Muscle layer of colon (tissue), 2 donors: ENCODE data around the gene TOR1AIP1.

ENCODE experiments used
- H3K27ac ChIP-seq: one replicate; pipeline ENCODE4 v1.7.0; 2013; ENCODE audit warnings: low read depth, mild to moderate bottlenecking, low read length, moderate library complexity
- H3K27me3 ChIP-seq, 2 donors: one replicate each; pipeline ENCODE4 v1.7.0; 2013; ENCODE audit warnings: low read length in 2 of 2, mild to moderate bottlenecking in 2 of 2; ENCODE audit not compliant: insufficient read depth in 2 of 2, control insufficient read depth in 1 of 2
- H3K36me3 ChIP-seq: one replicate; pipeline ENCODE4 v1.7.0; 2013; ENCODE audit warnings: mild to moderate bottlenecking, low read length; ENCODE audit not compliant: insufficient read depth
- H3K4me1 ChIP-seq: one replicate; pipeline ENCODE4 v1.7.0; 2013; ENCODE audit warnings: mild to moderate bottlenecking, low read length; ENCODE audit not compliant: insufficient read depth
- H3K4me3 ChIP-seq, 2 donors: one replicate each; pipeline ENCODE4 v1.7.0; 2013; ENCODE audit warnings: low read length in 2 of 2, low read depth in 1 of 2, mild to moderate bottlenecking in 1 of 2, moderate library complexity in 1 of 2
- H3K9ac ChIP-seq: one replicate; pipeline ENCODE4 v1.7.0; 2013; ENCODE audit warnings: low read length
- H3K9me3 ChIP-seq: one replicate; pipeline ENCODE4 v1.7.0; 2013; ENCODE audit warnings: mild to moderate bottlenecking, low read length
- donor health status: abdominal sarcoma.
- donor health status: Adenocarcinoma of cecum.

The TOR1AIP1 gene

GRCh38 chr1:179925302-179925701, 43.2 kb downstream of the TOR1AIP1 start:
- no peaks in the 10 kb centered on the region for H3K4me1 ChIP-seq
- no peak overlapping the region for H3K27ac ChIP-seq
- no peaks in the 10 kb centered on the region for H3K27me3 ChIP-seq
- no peaks in the 10 kb centered on the region for H3K9me3 ChIP-seq
- no peak overlapping the region for H3K4me3 ChIP-seq
- peaks cover 7% of the 10 kb centered on the region for H3K36me3 ChIP-seq
- no peak overlapping the region for H3K9ac ChIP-seq

DNA sequence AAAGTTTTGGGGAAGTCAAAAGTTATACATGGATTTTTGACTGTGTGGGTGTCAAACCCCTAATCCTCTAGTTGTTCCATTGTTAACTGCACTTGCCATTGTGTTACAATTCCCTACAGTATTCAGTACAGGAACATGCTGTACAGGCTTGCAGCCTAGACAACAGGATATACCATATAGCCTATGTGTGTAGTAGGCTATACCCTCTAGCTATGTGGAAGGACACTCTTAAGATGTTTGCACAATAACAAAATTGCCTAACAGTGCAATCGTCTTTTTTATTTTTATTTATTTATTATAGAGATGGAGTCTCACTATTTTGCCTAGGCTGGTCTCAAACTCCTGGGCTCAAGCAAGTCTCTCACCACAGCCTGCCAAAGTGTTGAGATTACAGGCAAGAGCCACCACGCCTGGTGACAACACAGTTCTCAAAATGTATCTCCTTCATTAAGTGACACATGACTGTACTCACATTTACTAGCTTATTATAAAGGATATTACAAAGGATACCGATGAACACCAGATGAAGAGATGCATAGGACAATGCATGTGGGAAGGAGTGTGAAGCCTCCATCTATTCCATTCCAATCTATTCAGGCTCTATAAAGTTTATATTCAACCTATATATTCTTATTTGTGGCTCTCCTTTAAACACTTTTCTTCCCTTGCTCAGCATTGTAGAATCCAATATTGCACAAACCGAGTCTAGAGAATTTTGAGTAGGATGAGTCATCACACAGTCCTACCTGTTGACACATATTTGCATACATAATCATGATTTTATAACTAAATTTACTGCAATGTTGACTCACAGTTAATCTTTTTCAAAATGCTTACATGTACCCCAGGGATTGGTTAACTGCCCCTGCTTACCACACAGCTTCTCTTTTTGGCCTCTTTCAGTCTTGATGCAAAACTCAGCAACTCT, 44.1 kb downstream of the TOR1AIP1 start:
- no peaks in the 10 kb centered on the region for H3K9me3 ChIP-seq
- H3K4me1 ChIP-seq, result no peaks in the 10 kb centered on the region
- peaks cover 5% of the 10 kb centered on the region for H3K36me3 ChIP-seq
- H3K27ac ChIP-seq, result no peak overlapping the region
- H3K27me3 ChIP-seq, result no peaks in the 10 kb centered on the region
- no peak overlapping the region for H3K9ac ChIP-seq
- H3K4me3 ChIP-seq, result no peak overlapping the region

GRCh38 chr1:179926850-179927205, 44.7 kb downstream of the TOR1AIP1 start:
- Histone ChIP-seq H3K4me3 (no peak overlapping the region), H3K9me3 (no peaks in the 10 kb centered on the region), H3K36me3 (no peaks in the 10 kb centered on the region), H3K27me3 (no peaks in the 10 kb centered on the region), H3K9ac (no peak overlapping the region), H3K4me1 (no peaks in the 10 kb centered on the region), H3K27ac (no peak overlapping the region)

GRCh38 chr1:179929955-179930798, 48.1 kb downstream of the TOR1AIP1 start:
- no peak overlapping the region for H3K4me3 ChIP-seq
- no peaks in the 10 kb centered on the region for H3K36me3 ChIP-seq
- no peaks in the 10 kb centered on the region for H3K27me3 ChIP-seq
- H3K27ac ChIP-seq, result no peak overlapping the region
- H3K9ac ChIP-seq, result no peak overlapping the region
- H3K4me1 ChIP-seq, result no peaks in the 10 kb centered on the region
- H3K9me3 ChIP-seq, result no peaks in the 10 kb centered on the region

DNA sequence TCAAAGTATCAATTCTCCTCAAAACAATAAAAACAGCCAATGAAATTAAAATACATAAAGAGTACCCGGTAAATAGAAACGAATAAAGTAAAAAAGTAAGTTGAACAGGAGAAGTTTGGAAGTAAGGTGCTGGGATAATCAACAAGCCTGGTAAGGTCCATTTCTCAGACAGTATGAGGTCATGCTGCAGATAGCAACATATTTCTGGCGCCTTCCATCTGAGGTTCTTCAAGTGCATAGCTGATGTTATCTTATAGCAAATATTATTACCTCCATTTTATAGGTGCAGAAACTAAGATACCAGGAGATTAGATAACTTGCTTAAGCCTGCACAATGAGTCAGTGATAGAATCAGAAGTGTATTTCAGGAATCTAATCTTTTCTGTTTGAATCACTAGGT, 48.8 kb downstream of the TOR1AIP1 start:
- no peaks in the 10 kb centered on the region for H3K27me3 ChIP-seq

DNA sequence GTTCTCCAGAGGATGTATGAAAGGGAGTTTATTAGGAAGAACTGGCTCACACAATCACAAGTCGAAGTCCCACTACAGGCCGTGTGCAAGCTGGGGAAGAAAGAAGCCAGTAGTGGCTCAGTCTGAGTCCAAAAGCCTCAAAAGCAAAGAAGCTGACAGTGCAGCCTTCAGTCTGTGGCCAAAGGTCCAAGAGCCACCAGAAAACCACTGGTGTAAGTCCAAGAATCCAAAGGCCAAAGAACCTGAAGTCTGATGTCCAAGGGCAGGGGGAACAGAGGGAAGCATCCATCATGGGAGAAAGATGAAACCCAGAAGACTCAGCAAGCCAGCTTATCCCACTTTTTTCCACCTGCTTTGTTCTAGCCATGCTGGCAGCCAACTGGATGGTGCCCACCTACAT, 51.1 kb downstream of the TOR1AIP1 start:
- Histone ChIP-seq H3K9me3 (no peaks in the 10 kb centered on the region), H3K4me3 (no peak overlapping the region), H3K27me3 (no peaks in the 10 kb centered on the region)

More for the DNA sequence above, 48.8 kb downstream of the TOR1AIP1 start:
- no peaks in the 10 kb centered on the region for H3K36me3 ChIP-seq
- H3K9me3 ChIP-seq, result no peaks in the 10 kb centered on the region
- H3K4me3 ChIP-seq, result no peak overlapping the region
- no peaks in the 10 kb centered on the region for H3K4me1 ChIP-seq
- H3K27ac ChIP-seq, result no peak overlapping the region
- H3K9ac ChIP-seq, result no peak overlapping the region

DNA sequence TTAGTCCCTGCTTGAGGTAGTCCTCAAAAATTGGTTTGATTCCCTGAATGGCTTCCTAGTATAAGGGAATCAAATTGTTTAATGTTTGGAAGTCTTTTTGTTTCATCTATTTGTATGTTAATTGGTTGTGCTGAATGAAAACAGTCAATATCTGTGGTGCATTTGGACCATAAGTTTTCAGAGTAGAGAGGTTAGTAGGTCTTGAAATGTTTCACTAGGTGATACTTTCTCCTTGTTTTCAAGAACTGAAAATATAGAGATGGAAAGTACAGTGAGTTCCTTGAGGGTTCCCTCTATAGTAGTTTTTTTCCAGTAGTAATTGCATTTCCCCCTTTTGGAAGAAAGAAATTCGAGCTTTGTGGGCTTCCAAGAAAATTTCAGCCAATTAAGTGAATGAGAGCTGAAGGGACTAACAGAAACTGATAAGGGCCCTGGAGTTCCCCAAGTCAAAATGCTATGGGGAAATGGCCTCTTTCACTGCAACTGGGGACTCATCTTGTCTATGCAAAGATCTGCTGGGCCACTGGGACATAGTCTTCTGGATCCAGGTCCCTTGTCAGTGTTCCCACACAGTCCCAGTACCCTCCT, 53.9 kb downstream of the TOR1AIP1 start:
- H3K9ac ChIP-seq, result no peak overlapping the region
- no peak overlapping the region for H3K27ac ChIP-seq
- H3K9me3 ChIP-seq, result no peaks in the 10 kb centered on the region
- no peaks in the 10 kb centered on the region for H3K4me1 ChIP-seq
- no peaks in the 10 kb centered on the region for H3K27me3 ChIP-seq
- no peaks in the 10 kb centered on the region for H3K36me3 ChIP-seq
- no peak overlapping the region for H3K4me3 ChIP-seq

More for the DNA sequence above, 51.1 kb downstream of the TOR1AIP1 start:
- Histone ChIP-seq H3K9ac (no peak overlapping the region), H3K27ac (no peak overlapping the region), H3K36me3 (no peaks in the 10 kb centered on the region), H3K4me1 (no peaks in the 10 kb centered on the region)

DNA sequence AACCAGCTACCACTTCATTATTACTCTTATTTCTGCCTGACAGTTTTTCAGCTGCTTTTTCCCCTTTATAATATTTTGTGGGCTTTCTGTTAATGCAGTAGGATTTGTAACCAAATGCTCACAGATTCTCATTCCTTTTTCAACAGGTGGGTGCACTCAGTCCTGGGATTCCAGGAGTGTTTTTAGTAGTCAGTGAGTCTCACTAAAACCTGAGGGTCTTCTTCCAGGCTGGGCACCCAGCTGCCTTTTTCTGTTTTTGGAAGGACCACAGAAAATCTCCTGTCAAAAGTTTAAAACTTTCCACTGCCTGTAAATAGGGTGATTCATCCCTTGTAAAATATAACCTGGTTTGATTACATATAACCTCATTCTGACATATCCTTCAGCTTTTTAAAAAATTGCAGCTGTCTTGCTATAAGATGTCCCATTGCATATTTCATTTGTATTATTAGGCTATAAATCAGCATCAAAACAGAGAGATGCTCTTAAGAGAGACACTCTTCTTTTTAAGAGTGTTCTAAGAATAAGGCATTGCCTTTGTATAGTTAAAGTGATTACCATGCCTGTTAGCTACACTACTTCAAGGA, 55.7 kb downstream of the TOR1AIP1 start:
- Histone ChIP-seq H3K27me3 (no peaks in the 10 kb centered on the region), H3K9ac (no peak overlapping the region), H3K4me1 (no peaks in the 10 kb centered on the region), H3K36me3 (no peaks in the 10 kb centered on the region), H3K9me3 (no peaks in the 10 kb centered on the region), H3K4me3 (no peak overlapping the region), H3K27ac (no peak overlapping the region)

- no peaks in the 10 kb centered on the region for H3K36me3 ChIP-seq
- H3K4me1 ChIP-seq, result no peaks in the 10 kb centered on the region
- no peak overlapping the region for H3K9ac ChIP-seq
- no peak overlapping the region for H3K4me3 ChIP-seq
- no peaks in the 10 kb centered on the region for H3K27me3 ChIP-seq
- no peaks in the 10 kb centered on the region for H3K9me3 ChIP-seq
- no peak overlapping the region for H3K27ac ChIP-seq
Observed at GRCh38 chr1:179938752-179939151, 56.7 kb downstream of the TOR1AIP1 start.

DNA sequence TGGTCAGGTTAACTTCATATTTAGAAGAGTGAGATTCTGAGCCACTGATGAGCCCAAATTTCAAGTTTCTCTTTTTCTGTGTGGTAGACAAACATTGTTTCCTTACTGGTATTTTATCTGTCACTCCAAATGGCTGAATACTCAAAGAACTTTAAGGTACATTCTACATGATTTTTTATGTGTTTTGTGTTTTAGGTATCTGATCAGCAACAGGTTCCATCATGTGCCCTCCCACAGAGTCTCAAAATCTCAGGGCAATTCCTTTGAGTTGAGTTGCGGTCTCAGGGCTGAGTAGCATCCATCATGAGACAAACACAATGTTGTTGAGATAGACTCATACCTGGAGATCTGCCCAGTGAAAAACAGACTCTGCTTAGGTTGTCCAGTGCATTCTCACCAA, 57.9 kb downstream of the TOR1AIP1 start:
- no peak overlapping the region for H3K4me3 ChIP-seq
- H3K9ac ChIP-seq, result no peak overlapping the region
- no peaks in the 10 kb centered on the region for H3K36me3 ChIP-seq
- no peaks in the 10 kb centered on the region for H3K4me1 ChIP-seq
- H3K27me3 ChIP-seq, result no peaks in the 10 kb centered on the region
- no peak overlapping the region for H3K27ac ChIP-seq
- no peaks in the 10 kb centered on the region for H3K9me3 ChIP-seq

- Histone ChIP-seq H3K27ac (no peak overlapping the region), H3K36me3 (no peaks in the 10 kb centered on the region), H3K4me1 (no peaks in the 10 kb centered on the region), H3K4me3 (no peak overlapping the region), H3K27me3 (no peaks in the 10 kb centered on the region), H3K9ac (no peak overlapping the region), H3K9me3 (no peaks in the 10 kb centered on the region)
Observed at GRCh38 chr1:179941454-179941853, 59.4 kb downstream of the TOR1AIP1 start.
